ENCODE data around the gene MORC2.

MORC2 gene

GRCh38 chr22:30921108-30921507, 47.5 kb downstream of the MORC2 start:
- no peak for DNase-seq (ENCODE audit: low read depth, low spot score)

GRCh38 chr22:30920407-30920806, 48.2 kb downstream of the MORC2 start:
- peak; percentile 73 for DNase-seq (ENCODE audit: low read depth, low spot score)

- DNase-seq (ENCODE audit: low read depth, low spot score), result no peak
Observed at GRCh38 chr22:30919973-30920372, 48.6 kb downstream of the MORC2 start.

- DNase-seq (ENCODE audit: low read depth, low spot score), result no peak
Observed at GRCh38 chr22:30918761-30919160, 49.8 kb downstream of the MORC2 start.

- DNase-seq (ENCODE audit: low read depth, low spot score), result no peak
Observed at GRCh38 chr22:30910358-30910757, 58.2 kb downstream of the MORC2 start.

DNA sequence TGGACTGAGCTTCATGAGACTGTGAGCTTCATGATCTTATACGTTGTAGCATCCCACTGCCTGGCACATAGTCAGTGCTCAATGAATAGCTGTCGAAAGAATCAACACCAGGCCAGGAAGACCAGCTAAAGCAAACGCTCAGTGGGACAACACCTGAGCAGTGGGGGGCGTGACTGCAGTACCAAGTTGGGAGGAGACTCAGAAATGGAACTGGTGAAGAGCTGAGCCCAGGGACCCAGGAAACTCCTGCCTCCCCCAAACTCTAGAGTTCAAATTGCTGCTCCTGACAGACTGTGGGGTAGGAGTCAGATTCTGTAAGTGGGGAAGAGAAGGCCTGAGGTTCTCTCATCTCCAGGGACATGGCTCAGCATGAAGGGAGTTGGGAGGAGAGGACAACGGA, 59.3 kb downstream of the MORC2 start:
- DNase-seq (ENCODE audit: low read depth, low spot score), result no peak

DNA sequence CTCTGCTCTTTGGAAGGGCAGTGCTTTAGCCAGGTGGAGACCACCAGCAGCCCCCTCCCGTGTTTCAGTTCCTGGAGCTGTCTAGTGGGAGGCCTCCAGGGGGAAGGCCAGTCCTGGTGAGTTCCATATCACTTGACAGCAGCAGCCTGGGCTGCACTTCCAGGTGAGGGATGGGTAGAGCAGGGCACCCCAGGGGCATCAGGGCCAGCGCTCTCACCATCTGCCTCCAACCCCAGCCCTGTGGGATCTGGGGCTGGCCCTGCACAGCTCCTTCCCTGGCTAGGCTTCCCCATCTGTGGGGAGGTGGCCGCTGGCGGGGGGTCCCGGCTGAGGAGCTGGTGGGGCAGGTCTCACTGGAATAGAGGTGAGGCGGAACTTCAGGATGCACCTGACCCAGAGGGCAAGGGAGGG, 60.5 kb downstream of the MORC2 start:
- no peak for DNase-seq (ENCODE audit: low read depth, low spot score)

DNA sequence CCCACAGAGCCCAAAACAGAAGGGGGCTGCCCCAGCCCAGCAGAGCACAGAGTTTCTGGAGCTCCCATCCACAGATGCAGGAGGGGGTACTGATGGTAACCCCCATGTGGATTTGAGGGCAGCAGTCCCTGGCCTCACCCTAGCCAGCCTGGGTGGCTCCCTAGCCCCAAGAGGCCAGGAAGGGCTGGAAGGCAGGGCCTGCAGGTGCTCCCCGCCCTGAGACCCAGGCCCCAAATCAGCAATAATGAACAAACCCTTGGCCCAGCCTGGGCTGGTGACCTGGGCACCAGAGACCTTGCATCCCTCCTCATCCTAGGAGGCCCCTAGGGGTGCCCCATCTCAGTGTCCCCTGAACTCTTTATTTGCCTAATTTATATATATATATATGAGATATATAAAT, 61.6 kb downstream of the MORC2 start:
- no peak for DNase-seq (ENCODE audit: low read depth, low spot score)

- no peak for DNase-seq (ENCODE audit: low read depth, low spot score)
Observed at GRCh38 chr22:30906411-30906810, 62.2 kb downstream of the MORC2 start.

GRCh38 chr22:30905696-30906341, 62.8 kb downstream of the MORC2 start:
- no peak for DNase-seq (ENCODE audit: low read depth, low spot score)

GRCh38 chr22:30903876-30904460, 64.6 kb downstream of the MORC2 start:
- no peak for DNase-seq (ENCODE audit: low read depth, low spot score)

DNA sequence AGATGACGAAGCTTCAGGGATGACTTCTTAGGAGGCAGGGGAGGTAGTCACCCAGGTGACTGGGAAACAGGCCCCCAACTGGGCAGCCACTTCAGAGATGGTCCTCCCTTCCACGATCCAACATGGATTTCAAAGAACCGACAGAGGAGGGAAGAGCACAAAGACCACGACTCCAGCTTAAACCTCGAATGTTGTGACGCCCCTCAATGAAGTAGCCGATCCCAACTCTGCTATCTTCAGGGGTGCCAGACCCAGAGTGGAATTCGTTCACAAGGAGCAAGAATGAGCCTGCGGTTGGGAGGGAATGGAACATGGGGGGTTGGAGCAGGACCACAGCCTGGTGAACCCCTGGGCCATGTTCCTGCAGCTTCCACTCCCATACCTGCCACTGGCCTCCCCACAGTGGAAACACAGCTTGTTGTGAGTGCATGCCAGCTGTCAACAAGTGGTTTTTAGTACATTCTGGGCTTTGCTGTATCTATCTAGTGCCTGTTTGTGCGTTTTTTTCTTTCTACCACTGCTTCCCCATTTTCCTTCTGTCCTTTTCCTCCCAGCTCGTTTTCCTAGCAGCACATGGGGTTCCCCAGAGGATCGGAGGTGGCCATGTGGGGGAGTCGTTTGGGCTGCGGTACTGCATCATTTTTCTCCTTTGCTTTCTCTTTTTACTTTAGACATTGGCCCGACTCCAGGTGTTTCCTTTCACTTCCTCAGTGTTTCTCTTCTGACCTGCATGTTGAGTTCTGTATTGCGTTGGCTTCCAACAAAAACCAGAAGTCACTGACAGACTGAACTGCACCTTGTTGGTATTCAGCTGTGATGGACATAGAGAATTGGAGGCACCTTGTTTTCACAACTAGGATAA, 65.8 kb downstream of the MORC2 start:
- DNase-seq (ENCODE audit: low read depth, low spot score), result no peak

DNA sequence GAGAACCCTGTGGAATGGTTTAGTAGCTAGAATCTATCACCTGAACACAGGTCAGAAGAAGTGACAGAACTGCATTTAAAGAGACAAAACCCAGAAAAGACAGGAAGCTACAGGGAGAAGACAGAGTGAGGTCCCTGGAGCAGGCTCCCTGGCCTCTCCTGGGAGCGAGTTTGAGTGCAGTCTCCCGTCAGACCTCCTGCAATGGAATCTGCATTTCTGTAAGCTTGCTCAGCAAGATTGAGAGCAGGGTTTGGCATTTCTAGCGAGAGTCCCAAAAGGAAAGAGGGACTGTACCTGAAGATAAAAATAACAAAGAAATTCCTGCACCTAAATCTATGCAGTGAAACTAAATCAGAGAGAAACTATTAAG, 74.2 kb downstream of the MORC2 start:
- DNase-seq (ENCODE audit: low read depth, low spot score), result no peak

DNA sequence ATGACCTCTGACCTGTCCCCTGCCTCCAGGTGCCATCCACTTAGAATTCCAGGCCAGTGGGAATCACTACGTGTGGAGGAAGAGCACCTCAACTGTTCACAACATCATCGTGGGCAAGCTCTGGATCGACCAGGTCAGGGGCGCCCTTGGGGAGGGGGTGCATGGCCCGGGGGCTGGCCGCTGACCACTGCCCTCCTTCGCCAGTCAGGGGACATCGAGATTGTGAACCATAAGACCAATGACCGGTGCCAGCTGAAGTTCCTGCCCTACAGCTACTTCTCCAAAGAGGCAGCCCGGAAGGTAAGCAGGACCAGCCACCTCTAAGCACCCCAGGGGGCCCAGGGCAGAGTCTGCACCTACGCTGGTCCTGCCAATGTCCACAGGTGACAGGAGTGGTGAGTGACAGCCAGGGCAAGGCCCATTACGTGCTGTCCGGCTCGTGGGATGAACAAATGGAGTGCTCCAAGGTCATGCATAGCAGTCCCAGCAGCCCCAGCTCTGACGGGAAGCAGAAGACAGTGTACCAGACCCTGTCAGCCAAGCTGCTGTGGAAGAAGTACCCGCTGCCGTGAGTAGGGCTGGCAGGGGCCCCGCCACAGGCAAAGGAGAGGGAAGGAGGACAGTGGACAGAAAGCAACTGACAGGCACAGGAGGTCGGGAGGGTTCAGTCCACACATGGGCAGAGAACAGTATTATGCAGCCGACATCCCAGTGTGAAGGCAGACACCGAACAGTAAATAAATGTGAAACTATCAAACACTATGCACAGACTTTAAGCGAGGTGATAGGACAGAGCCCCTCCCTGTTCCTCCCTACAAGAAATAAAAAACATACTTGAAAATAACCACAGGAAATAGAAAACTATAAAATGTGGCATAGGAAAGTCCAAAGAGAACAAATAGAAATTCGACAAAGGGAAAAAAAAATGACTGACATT, 74.9 kb downstream of the MORC2 start:
- DNase-seq (ENCODE audit: low read depth, low spot score), result no peak

- DNase-seq (ENCODE audit: low read depth, low spot score), result no peak
Observed at GRCh38 chr22:30892731-30893221, 75.8 kb downstream of the MORC2 start.

DNA sequence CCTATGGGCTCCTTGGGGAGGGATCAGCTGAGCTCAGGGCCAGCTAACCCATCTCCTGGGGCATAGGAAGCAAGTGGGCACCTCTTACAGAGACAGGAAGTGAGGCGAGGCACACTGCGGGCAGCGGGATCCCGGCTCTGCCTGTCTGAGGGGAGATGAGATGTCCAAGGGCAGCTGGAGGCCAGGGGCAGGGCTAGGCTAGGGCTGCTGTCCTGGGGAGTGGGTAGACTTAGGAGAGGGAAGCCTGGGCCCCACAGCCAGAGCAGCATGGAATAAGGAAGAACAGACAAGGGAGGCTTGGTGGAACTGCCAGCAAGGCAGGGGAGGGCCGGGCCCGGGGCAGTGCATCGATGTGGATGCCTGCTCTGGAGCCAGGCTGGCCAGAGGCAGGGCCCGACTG, 76.3 kb downstream of the MORC2 start:
- no peak for DNase-seq (ENCODE audit: low read depth, low spot score)

DNA sequence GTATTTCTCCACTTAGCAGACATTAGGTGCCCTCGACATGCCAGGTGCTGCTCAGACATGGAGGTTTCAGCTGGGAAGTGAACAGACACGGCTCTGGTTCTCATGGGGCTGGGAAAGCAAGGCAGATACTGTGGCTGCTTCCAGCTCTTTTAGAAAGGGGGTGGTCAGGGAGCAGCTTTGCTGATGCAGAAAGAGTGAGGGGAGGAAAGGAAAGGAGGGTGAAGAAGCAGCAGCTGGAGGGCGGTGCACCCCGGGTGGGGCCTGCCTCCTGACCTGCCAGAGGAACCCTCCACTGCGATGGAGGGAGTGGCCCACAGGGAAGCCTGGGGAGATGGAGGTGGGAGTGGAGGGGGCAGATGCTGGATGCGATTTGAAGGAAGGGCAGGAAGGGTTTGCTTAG, 76.8 kb downstream of the MORC2 start:
- no peak for DNase-seq (ENCODE audit: low read depth, low spot score)

DNA sequence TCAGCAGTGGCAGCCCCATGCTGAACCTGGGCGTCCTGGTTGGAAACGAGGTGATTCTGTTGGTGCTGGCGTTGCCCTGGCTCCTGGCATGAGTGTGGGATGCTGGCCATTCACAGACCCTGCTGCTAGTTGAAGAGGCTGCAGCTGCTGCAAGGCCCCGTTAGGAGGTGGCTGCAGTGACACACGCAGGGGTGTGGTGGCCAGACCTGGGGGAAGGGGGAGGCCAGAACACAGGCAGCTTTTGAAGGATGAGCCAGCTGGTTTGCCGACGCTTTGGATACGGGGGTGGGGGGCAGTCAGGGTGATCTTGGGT, 77.2 kb downstream of the MORC2 start:
- DNase-seq (ENCODE audit: low read depth, low spot score), result no peak

DNA sequence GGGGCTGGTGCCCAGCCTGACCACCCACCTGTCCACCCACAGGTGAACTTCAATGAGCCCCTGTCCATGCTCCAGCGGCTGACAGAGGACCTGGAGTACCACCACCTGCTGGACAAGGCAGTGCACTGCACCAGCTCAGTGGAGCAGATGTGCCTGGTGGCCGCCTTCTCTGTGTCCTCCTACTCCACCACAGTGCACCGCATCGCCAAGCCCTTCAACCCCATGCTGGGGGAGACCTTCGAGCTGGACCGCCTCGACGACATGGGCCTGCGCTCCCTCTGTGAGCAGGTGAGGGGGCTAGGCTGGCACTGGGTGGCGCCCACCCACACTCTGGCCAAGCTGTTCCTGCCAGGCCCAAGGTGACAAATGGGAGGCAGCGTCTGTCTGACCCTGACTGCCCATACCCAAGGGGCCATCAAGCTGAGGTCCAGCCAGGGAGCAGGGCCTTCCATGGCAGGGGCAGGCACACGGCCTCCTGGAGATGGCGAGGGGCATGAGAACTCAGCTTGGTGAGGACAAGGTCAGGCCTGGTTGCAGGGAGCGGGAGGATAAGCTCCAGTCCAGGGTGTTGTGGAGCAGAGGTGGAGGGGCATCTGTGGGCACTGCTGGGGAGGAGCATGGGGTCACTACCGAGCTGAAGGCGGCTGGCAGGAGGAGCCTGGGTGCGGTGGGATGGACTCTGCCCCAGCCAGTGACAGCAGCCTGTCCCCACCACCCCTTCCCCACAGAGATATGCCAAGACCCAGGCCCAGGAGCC, 77.7 kb downstream of the MORC2 start:
- no peak for DNase-seq (ENCODE audit: low read depth, low spot score)

DNA sequence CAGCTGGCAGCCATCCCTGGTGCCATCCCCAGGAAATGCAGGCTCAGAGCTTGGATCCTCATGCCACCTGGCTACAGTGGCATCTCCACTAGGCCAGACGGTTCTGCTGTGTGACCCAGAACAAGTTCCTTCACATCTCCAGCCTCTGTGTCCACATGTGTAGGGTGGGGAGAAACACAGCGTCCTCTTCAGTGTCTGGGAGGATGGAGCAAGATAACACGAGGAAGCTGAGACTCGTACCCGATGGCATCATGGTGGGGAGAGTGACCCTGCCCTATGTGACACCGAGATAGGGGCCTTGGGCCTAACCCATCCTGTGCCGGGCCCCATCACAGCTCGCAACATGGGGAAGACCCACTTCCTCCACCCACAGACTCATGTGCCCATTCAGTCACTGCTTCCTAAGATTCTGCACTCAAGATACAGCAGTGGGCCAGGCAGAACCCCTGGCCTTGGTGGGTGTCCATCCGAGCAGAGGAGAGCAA, 78.5 kb downstream of the MORC2 start:
- no peak for DNase-seq (ENCODE audit: low read depth, low spot score)
